ENCODE measurements around the gene KIF22. TPM values are rescaled to one million over a fixed set of nuclear protein-coding genes. Genes with fewer than 3 reads are reported as not detected.
"Not testable (repeated sequence)": the region's sequence is repeated elsewhere in the genome, so short reads cannot be mapped to it uniquely, and the experiment has no call there.

Gene KIF22
- 34.7 TPM for polyA plus RNA-seq

- Mint-ChIP-seq H3K27ac (peak within 1 kb of the TSS; percentile 91 to 98 (median 95)), H3K27me3 (no peaks in the 10 kb centered on the region), H3K36me3 (peaks cover 9% of the 10 kb centered on the region), H3K4me1 (peaks cover 27 to 33% (median 28%) of the 10 kb centered on the region in 3 donors), H3K4me3 (peak within 1 kb of the TSS; percentile 95 to 100 (median 99)), H3K9me3 (no peaks in the 10 kb centered on the region)
Measured at GRCh38 chr16:29790183-29790948, at the start of gene KIF22. TSS of gene KIF22 (plus strand) at chr16:29790751. CDS start at chr16:29790760, 9 bp downstream.

DNA sequence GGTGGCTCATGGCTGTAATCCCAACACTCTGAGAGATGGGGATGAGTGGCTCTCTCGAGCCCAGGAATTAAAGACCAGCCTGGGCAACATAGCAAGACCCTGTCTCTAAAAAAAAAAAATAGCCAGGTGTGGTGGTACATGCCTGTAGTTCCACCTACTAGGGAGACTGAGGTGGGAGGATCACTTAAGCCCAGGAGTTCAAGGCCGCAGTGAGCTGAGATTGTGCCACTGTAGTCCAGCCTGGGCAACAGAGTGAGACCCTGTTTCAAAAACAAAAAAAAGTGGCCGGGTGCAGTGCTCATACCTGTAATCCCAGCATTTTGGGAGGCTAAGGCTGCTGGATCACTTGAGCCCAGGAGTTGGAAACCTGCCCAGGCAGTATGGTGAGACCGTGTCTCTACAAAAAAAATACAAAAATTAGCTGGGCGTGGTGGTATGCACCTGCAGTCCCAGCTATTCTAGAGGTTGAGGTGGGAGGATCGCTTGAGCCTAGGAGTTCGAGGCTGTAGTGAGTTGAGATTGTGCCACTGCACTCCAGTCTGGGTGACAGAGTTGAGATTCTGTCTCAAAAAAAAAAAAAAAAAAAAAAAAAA lies 47.8 kb upstream of the KIF22 start:
- H3K4me3 Mint-ChIP-seq = peak overlapping the region; percentile 30 to 98 (median 80)
- peaks cover 50 to 74% (median 56%) of the 10 kb centered on the region in 3 donors for H3K4me1 Mint-ChIP-seq
- peaks cover 16% of the 10 kb centered on the region for H3K36me3 Mint-ChIP-seq

GRCh38 chr16:29743475-29743826 lies 47.1 kb upstream of the KIF22 start:
- Mint-ChIP-seq H3K9me3 (peaks cover 0 to 4% (median 0%) of the 10 kb centered on the region in 3 donors), H3K4me1 (peaks cover 46 to 69% (median 49%) of the 10 kb centered on the region in 3 donors), H3K27me3 (no peaks in the 10 kb centered on the region), H3K27ac (peak overlapping the region; percentile 66 to 97 (median 90)), H3K4me3 (peak overlapping the region; percentile 74 to 98 (median 86)), H3K36me3 (peaks cover 16% of the 10 kb centered on the region)

More for the DNA sequence above, 47.8 kb upstream of the KIF22 start:
- Mint-ChIP-seq H3K27me3 (no peaks in the 10 kb centered on the region), H3K27ac (peak overlapping the region; percentile 20 to 90 (median 66)), H3K9me3 (peaks cover 0 to 4% (median 0%) of the 10 kb centered on the region in 3 donors)

GRCh38 chr16:29743827-29744531 lies 46.6 kb upstream of the KIF22 start:
- Mint-ChIP-seq H3K4me1 (peaks cover 41 to 65% (median 44%) of the 10 kb centered on the region in 3 donors), H3K9me3 (peaks cover 0 to 4% (median 0%) of the 10 kb centered on the region in 3 donors), H3K36me3 (peaks cover 16% of the 10 kb centered on the region), H3K4me3 (peak overlapping the region; percentile 92 to 99 (median 98)), H3K27me3 (no peaks in the 10 kb centered on the region), H3K27ac (peak overlapping the region; percentile 66 to 97 (median 90))

GRCh38 chr16:29744541-29745101 lies 45.9 kb upstream of the KIF22 start:
- Mint-ChIP-seq H3K9me3 (peaks cover 0 to 4% (median 0%) of the 10 kb centered on the region in 3 donors), H3K36me3 (peaks cover 18% of the 10 kb centered on the region), H3K27me3 (no peaks in the 10 kb centered on the region), H3K27ac (peak overlapping the region; percentile 96 to 100 (median 100)), H3K4me3 (peak overlapping the region; percentile 92 to 99 (median 98)), H3K4me1 (peaks cover 39 to 61% (median 40%) of the 10 kb centered on the region in 3 donors)

- Mint-ChIP-seq H3K27me3 (no peaks in the 10 kb centered on the region), H3K27ac (peak overlapping the region; percentile 96 to 100 (median 100)), H3K36me3 (peaks cover 14% of the 10 kb centered on the region), H3K9me3 (peaks cover 0 to 4% (median 0%) of the 10 kb centered on the region in 3 donors), H3K4me3 (peak overlapping the region; percentile 92 to 99 (median 98)), H3K4me1 (peaks cover 33 to 57% (median 34%) of the 10 kb centered on the region in 3 donors)
Measured at GRCh38 chr16:29745121-29745852, 45.3 kb upstream of the KIF22 start.

DNA sequence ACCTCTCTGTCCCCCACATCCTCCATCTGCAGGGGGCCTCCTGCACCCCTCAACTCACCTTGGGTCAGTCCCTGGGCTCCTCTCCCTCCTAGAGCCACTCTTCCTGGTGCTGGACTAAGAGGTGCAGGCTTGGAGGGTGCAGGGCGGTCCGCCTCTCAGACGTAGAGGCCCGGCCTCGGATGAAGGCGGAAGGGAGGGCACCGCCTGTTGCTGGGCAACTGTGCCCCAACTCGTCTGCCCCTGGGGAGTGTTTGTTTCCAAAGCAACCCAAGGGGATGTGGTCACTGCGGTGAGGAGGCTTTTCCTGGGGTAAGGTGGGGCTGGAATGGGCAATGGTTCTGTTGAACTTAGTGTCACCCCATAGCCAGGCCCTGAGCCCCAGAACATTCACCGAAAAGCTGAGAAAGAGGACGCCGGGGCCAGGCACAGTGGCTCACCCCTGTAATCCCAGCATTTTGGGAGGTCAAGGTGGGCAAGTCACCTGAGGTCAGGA lies 44.7 kb upstream of the KIF22 start, which contains the start of gene C16orf54:
Gene C16orf54 (minus strand): TSS at position 138 of the 493 bp plus-strand sequence. CDS start 1,039 bp downstream, outside the sequence.
- Mint-ChIP-seq H3K27ac (peak within 1 kb of the TSS; percentile 96 to 100 (median 100)), H3K36me3 (peaks cover 10% of the 10 kb centered on the region), H3K4me3 (peak within 1 kb of the TSS; percentile 92 to 99 (median 98))

GRCh38 chr16:29746518-29746917 lies 44.0 kb upstream of the KIF22 start:
- Mint-ChIP-seq H3K4me3 (peak overlapping the region; percentile 92 to 99 (median 98)), H3K4me1 (peaks cover 21 to 47% (median 22%) of the 10 kb centered on the region in 3 donors), H3K27ac (peak overlapping the region; percentile 96 to 100 (median 100))
- H3K27me3 Mint-ChIP-seq, H3K9me3 Mint-ChIP-seq, H3K36me3 Mint-ChIP-seq: not testable (repeated sequence)

More for the DNA sequence above, 44.7 kb upstream of the KIF22 start, which contains the start of gene C16orf54:
- Mint-ChIP-seq H3K9me3 (peaks cover 0 to 4% (median 0%) of the 10 kb centered on the region in 3 donors), H3K27me3 (no peaks in the 10 kb centered on the region), H3K4me1 (peaks cover 28 to 51% (median 28%) of the 10 kb centered on the region in 3 donors)

GRCh38 chr16:29747947-29748759 lies 42.4 kb upstream of the KIF22 start:
- no peaks in the 10 kb centered on the region for H3K27me3 Mint-ChIP-seq
- peaks cover 8% of the 10 kb centered on the region for H3K36me3 Mint-ChIP-seq
- peaks cover 0 to 4% (median 0%) of the 10 kb centered on the region in 3 donors for H3K9me3 Mint-ChIP-seq
- H3K27ac Mint-ChIP-seq = peak overlapping the region; percentile 74 to 100 (median 100)
- H3K4me3 Mint-ChIP-seq = peak overlapping the region in 2 of 4 donors; percentile 49 to 92
- peaks cover 16 to 36% (median 21%) of the 10 kb centered on the region in 3 donors for H3K4me1 Mint-ChIP-seq

DNA sequence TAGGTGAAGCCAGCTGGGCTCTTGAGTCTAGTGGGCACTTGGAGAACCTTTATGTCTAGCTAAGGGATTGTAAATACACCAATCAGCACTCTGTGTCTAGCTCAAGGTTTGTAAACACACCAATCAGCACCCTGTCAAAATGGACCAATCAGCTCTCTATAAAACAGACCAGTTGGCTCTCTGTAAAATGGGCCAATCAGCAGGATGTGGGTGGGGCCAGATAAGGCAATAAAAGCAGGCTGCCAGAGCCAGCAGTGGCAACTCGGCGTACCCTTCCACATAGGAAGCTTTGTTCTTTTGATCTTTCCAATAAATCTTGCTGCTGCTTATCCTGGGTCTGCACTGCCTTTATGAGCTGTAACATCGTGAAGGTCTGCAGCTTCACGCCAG lies 41.8 kb upstream of the KIF22 start:
- Mint-ChIP-seq H3K4me3 (peak overlapping the region in 1 of 4 donors; percentile 63), H3K27ac (peak overlapping the region in 1 of 3 donors; percentile 62), H3K4me1 (peaks cover 12 to 32% (median 14%) of the 10 kb centered on the region in 3 donors)
- not testable (repeated sequence) for H3K27me3 Mint-ChIP-seq, H3K36me3 Mint-ChIP-seq, H3K9me3 Mint-ChIP-seq

DNA sequence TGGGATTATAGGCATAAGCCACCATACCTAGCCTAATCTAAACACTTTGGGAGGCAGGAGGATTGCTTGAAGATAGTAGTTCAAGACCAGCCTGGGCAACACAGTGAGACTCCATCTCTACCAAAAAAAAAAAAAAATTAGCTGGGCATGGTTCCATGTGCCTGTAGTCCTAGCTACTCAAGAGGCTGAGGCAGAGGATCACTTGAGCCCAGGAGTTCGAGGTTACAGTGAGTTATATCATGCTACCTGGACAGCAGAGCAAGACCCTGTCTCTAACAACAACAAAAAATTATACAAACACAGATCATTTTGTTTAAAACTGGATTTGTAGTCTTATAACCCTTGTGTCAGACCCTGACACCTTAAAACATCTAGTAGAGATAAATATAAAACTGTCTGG lies 37.0 kb upstream of the KIF22 start:
- peaks cover 2% of the 10 kb centered on the region for H3K36me3 Mint-ChIP-seq
- no peaks in the 10 kb centered on the region for H3K9me3 Mint-ChIP-seq
- H3K4me3 Mint-ChIP-seq = peak overlapping the region in 2 of 4 donors; percentile 59 to 85
- no peaks in the 10 kb centered on the region for H3K27me3 Mint-ChIP-seq
- H3K27ac Mint-ChIP-seq = peak overlapping the region in 2 of 3 donors; percentile 63 to 94
- H3K4me1 Mint-ChIP-seq = peaks cover 14 to 22% (median 19%) of the 10 kb centered on the region in 3 donors

GRCh38 chr16:29756654-29757053 lies 33.9 kb upstream of the KIF22 start:
- Mint-ChIP-seq H3K27ac (peak overlapping the region in 2 of 3 donors; percentile 45 to 64), H3K27me3 (no peaks in the 10 kb centered on the region), H3K36me3 (no peaks in the 10 kb centered on the region), H3K9me3 (no peaks in the 10 kb centered on the region), H3K4me1 (peaks cover 15 to 21% (median 17%) of the 10 kb centered on the region in 3 donors), H3K4me3 (peak overlapping the region in 2 of 4 donors; percentile 25 to 72)

DNA sequence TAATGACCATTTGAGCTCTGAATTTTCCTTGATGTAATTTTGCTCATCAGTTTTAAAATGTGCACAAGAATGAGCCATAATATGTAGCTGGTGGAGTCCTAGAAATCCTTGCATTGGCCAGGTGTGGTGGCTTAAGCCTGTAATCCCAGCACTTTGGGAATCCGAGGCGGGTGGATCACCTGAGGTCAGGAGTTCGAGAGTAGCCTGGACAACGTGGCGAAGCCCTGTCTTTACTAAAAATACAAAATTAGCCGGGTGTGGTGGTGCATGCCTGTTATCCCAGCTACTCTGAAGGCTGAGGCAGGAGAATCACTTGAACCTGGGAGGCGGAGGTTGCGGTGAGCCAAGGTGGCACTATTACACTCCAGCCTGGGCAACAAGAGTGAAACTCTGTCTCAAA lies 33.5 kb upstream of the KIF22 start:
- H3K27me3 Mint-ChIP-seq, H3K36me3 Mint-ChIP-seq, H3K9me3 Mint-ChIP-seq: not testable (repeated sequence)
- Mint-ChIP-seq H3K4me1 (peaks cover 17 to 21% (median 17%) of the 10 kb centered on the region in 3 donors), H3K4me3 (peak overlapping the region in 1 of 4 donors; percentile 25), H3K27ac (peak overlapping the region in 2 of 3 donors; percentile 45 to 64)

All from IgD-negative memory B cell (primary cell).